Natural killer cell (primary cell): ENCODE measurements around the gene BCL2L11. TPM values are rescaled to one million over a fixed set of nuclear protein-coding genes. Genes with fewer than 3 reads are reported as not detected.
A peak's percentile ranks its signal among the peaks of the same experiment; 100 is the strongest.

Source experiments
- ATAC-seq, 3 donors: fragments of 150-1000 bp in 2 of 3; fragments of 200-7000 bp in 1 of 3; cut with Tn5 transposase; 1 replicate in 1 of 3; 2 replicates in 2 of 3; pipeline ENCODE4 v1.10.0; 2021; ENCODE audit warnings: mild to moderate bottlenecking in 2 of 3, moderate library complexity in 2 of 3
- DNase-seq, 2 donors: peaks; one replicate each; pipeline versions ENCODE4 v3.0.0 to v3.0.0-alpha.2; 2013 to 2021; ENCODE audit warnings: mixed read lengths in 1 of 2
- H3K27ac ChIP-seq: one replicate; pipeline ENCODE4 v1.5.1; 2013; ENCODE audit warnings: mild to moderate bottlenecking, low read length
- H3K27me3 ChIP-seq: one replicate; pipeline ENCODE4 v1.6.1; 2013; ENCODE audit warnings: low read length; ENCODE audit not compliant: control insufficient read depth, insufficient read depth
- H3K36me3 ChIP-seq: one replicate; pipeline ENCODE4 v1.6.1; 2013; ENCODE audit warnings: low read length; ENCODE audit not compliant: control insufficient read depth, insufficient read depth
- H3K4me1 ChIP-seq: one replicate; pipeline ENCODE4 v1.6.1; 2013; ENCODE audit warnings: low read length; ENCODE audit not compliant: control insufficient read depth, insufficient read depth
- H3K4me3 ChIP-seq: one replicate; pipeline ENCODE4 v1.5.1; 2013; ENCODE audit warnings: low read length
- H3K9me3 ChIP-seq: one replicate; pipeline ENCODE4 v1.6.1; 2013; ENCODE audit warnings: low read length; ENCODE audit not compliant: control insufficient read depth, insufficient read depth
- H3K27ac Mint-ChIP-seq, 2 donors: one replicate each; pipeline ENCODE4 v1.8.0; 2022; ENCODE audit warnings: mild to moderate bottlenecking in 2 of 2, mixed read lengths in 2 of 2, moderate library complexity in 1 of 2
- H3K27me3 Mint-ChIP-seq, 2 donors: one replicate each; pipeline ENCODE4 v1.8.0; 2022; ENCODE audit warnings: low read depth in 2 of 2, mixed read lengths in 2 of 2
- H3K36me3 Mint-ChIP-seq: one replicate; pipeline ENCODE4 v1.8.0; 2022; ENCODE audit warnings: mixed read lengths
- H3K4me1 Mint-ChIP-seq, 2 donors: one replicate each; pipeline ENCODE4 v1.8.0; 2022; ENCODE audit warnings: mixed read lengths in 2 of 2
- H3K4me3 Mint-ChIP-seq: one replicate; pipeline ENCODE4 v1.8.0; 2022; ENCODE audit warnings: mild to moderate bottlenecking, moderate library complexity, mixed read lengths
- H3K9me3 Mint-ChIP-seq, 2 donors: one replicate each; pipeline ENCODE4 v1.8.0; 2022; ENCODE audit warnings: mixed read lengths in 2 of 2
- WGBS: methylation state at CpG from one replicate; pipeline ENCODE4 v1.1.7; 2013; ENCODE audit warnings: missing lambda C conversion rate; ENCODE audit not compliant: insufficient coverage; 5-methylcytosine and 5-hydroxymethylcytosine counted together
- intact Hi-C: fragments of 100-400 bp; cut with micrococcal nuclease; formaldehyde crosslinking; loops from one replicate; pipeline ENCODE4 v1.14.2; 2022
- total RNA-seq, 4 donors: library from RNA; stranded (reverse); fragments of 120-200 nt in 1 of 4; gene quantifications; one replicate each; pipeline versions ENCODE4 v1.2.3 to v1.2.4, GENCODE V29; 2013 to 2022
- TF ChIP-seq, protein P1 (sequence below): fragments of 200-600 bp; IDR thresholded peaks from one replicate; pipeline ENCODE4 v1.8.0; 2022; ENCODE audit warnings: antibody characterized with exemption

BCL2L11 gene
- total RNA-seq, 3 donors from 2014 or later (not counting 1 experiment from before 2014, with no cell fraction given): 27.4 to 56.9 (median 39.9) TPM

GRCh38 chr2:111166115-111166514 is 45.4 kb downstream of the BCL2L11 start:
- intact Hi-C loops: no loop called here
- H3K9me3 ChIP-seq: no peaks in the 10 kb centered on the region
- Mint-ChIP-seq H3K36me3 (no peaks in the 10 kb centered on the region), H3K4me1 (peaks cover 8 to 9% of the 10 kb centered on the region in 2 donors), H3K4me3 (no peak overlapping the region), H3K27me3 (peaks cover 0 to 2% of the 10 kb centered on the region in 2 donors), H3K27ac (no peak overlapping the region), H3K9me3 (no peaks in the 10 kb centered on the region)
- H3K36me3 ChIP-seq: peaks cover 19% of the 10 kb centered on the region
- H3K27ac ChIP-seq: no peak overlapping the region
- DNase-seq: no peak
- no peak for ATAC-seq
- H3K4me1 ChIP-seq: peaks cover 6% of the 10 kb centered on the region
- no peaks in the 10 kb centered on the region for H3K27me3 ChIP-seq
- H3K4me3 ChIP-seq: no peak overlapping the region
- TF ChIP-seq, protein P1, sequence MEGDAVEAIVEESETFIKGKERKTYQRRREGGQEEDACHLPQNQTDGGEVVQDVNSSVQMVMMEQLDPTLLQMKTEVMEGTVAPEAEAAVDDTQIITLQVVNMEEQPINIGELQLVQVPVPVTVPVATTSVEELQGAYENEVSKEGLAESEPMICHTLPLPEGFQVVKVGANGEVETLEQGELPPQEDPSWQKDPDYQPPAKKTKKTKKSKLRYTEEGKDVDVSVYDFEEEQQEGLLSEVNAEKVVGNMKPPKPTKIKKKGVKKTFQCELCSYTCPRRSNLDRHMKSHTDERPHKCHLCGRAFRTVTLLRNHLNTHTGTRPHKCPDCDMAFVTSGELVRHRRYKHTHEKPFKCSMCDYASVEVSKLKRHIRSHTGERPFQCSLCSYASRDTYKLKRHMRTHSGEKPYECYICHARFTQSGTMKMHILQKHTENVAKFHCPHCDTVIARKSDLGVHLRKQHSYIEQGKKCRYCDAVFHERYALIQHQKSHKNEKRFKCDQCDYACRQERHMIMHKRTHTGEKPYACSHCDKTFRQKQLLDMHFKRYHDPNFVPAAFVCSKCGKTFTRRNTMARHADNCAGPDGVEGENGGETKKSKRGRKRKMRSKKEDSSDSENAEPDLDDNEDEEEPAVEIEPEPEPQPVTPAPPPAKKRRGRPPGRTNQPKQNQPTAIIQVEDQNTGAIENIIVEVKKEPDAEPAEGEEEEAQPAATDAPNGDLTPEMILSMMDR: no peak
- WGBS: 93% methylated on average over 5 of the region's 5 CpGs

- TF ChIP-seq, protein P1: no peak
- Mint-ChIP-seq H3K9me3 (no peaks in the 10 kb centered on the region), H3K27me3 (peaks cover 5 to 13% of the 10 kb centered on the region in 2 donors), H3K4me1 (peaks cover 7 to 9% of the 10 kb centered on the region in 2 donors), H3K4me3 (no peak overlapping the region), H3K36me3 (no peaks in the 10 kb centered on the region), H3K27ac (no peak overlapping the region)
- ATAC-seq: peak in 1 of 3 donors; percentile 40
- Histone ChIP-seq H3K27me3 (no peaks in the 10 kb centered on the region), H3K9me3 (no peaks in the 10 kb centered on the region), H3K4me3 (no peak overlapping the region), H3K36me3 (peaks cover 18% of the 10 kb centered on the region), H3K4me1 (peaks cover 6% of the 10 kb centered on the region), H3K27ac (no peak overlapping the region)
- intact Hi-C loops: no loop called here
- WGBS: 83% methylated on average over 7 of the region's 9 CpGs
- no peak for DNase-seq
Observed at GRCh38 chr2:111167076-111167862, 46.6 kb downstream of the BCL2L11 start.

DNA sequence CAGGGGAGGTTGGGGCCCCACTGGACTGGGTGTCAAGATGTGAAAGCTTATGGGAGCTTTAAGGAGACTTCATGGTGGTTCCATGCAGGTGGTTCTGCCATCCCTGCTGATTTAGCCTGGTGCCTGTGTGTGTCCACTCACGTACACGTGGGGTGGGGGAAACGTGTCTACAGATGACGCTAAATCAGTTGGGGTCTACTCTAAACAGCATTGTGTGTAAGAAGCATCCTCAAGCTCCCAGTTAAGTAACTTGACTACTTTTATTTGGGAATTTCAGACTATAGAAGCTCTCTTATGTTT is 47.1 kb downstream of the BCL2L11 start:
- no peaks in the 10 kb centered on the region for H3K9me3 ChIP-seq
- TF ChIP-seq, protein P1: no peak
- intact Hi-C loops: no loop called here
- peaks cover 5 to 13% of the 10 kb centered on the region in 2 donors for H3K27me3 Mint-ChIP-seq
- H3K4me3 Mint-ChIP-seq: no peak overlapping the region
- no peaks in the 10 kb centered on the region for H3K36me3 Mint-ChIP-seq
- H3K27me3 ChIP-seq: no peaks in the 10 kb centered on the region
- H3K4me1 Mint-ChIP-seq: peaks cover 2 to 4% of the 10 kb centered on the region in 2 donors
- no peak overlapping the region for H3K27ac Mint-ChIP-seq
- no peak overlapping the region for H3K27ac ChIP-seq
- H3K9me3 Mint-ChIP-seq: no peaks in the 10 kb centered on the region
- peaks cover 6% of the 10 kb centered on the region for H3K4me1 ChIP-seq
- ATAC-seq (no peak), DNase-seq (no peak)
- H3K4me3 ChIP-seq: no peak overlapping the region
- WGBS: 88% methylated on average over 4 of the region's 4 CpGs
- H3K36me3 ChIP-seq: peaks cover 18% of the 10 kb centered on the region
